ENCODE data around the gene CDH13.
A peak's percentile ranks its signal among the peaks of the same experiment; 100 is the strongest.

Gene CDH13

DNA sequence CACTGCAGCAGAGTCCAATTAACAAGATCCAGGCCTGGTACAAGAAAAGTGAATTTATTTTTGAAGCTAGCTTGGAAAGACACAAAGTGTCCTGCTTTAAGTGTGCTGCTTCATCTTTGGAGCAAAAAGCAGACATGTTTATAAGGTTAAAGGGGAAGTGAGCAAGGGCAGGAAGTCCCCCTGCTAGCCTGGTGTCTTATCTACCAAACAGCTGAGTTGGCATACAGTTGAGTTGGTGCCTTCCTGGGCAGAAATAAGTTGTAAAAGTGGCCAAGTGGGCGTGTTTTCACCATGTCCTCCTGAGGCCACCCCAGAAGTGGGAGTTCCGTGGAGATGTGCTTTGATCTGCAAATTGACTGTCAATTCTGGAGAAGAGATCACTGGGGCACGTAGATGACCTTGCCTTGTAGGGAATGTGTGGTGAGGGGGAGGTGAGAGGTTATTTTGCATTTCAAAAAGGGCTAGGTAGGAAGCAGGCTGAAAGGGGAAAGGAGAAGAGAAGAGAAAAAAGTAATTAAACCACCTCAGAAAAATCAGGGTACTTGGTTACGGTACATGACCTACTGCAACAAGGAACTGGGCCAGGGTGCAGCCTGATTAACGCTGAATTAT, 1142.7 kb downstream of the CDH13 start:
- DNase-seq (ENCODE audit: low read depth), result no peak
- TF ChIP-seq, protein P1, sequence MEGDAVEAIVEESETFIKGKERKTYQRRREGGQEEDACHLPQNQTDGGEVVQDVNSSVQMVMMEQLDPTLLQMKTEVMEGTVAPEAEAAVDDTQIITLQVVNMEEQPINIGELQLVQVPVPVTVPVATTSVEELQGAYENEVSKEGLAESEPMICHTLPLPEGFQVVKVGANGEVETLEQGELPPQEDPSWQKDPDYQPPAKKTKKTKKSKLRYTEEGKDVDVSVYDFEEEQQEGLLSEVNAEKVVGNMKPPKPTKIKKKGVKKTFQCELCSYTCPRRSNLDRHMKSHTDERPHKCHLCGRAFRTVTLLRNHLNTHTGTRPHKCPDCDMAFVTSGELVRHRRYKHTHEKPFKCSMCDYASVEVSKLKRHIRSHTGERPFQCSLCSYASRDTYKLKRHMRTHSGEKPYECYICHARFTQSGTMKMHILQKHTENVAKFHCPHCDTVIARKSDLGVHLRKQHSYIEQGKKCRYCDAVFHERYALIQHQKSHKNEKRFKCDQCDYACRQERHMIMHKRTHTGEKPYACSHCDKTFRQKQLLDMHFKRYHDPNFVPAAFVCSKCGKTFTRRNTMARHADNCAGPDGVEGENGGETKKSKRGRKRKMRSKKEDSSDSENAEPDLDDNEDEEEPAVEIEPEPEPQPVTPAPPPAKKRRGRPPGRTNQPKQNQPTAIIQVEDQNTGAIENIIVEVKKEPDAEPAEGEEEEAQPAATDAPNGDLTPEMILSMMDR (IDR thresholded peaks at IDR 0.05; ENCODE audit: low read length, missing control alignments), result no peak

DNA sequence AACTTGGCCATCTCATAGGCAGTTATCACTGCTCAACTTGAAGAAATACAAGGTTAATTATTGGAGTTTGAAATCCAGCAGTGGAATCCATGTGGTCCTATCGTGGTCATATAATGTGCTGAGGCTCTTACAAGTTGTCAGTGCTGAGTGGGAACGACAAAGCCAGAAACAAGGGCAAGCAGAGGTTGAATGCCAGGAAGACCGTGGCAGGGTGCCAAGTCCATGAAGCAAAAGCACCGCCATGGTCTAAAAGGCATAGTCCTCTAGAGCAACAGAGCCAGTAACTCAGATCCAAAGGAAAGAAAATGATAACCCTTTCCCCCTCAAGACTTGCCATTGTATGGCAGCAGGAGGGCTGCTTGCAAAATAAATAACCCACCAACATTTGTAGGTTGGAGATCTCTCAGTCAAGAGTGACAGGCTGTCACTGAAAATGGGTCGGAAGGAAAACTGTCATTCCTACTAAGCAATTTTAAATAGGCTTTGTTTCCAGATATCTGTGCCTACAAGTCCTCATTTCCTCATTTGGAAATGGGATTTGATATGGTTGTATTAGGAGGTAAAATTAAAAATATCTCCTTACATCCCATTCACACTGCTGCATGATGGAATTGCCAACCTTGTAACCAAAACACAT, 1144.7 kb downstream of the CDH13 start:
- DNase-seq (ENCODE audit: low read depth), result peak; percentile 6
- H3K4me3 ChIP-seq (replicated peaks; ENCODE audit: low read depth, low read length), result no peak overlapping the region
- TF ChIP-seq, protein P1 (IDR thresholded peaks at IDR 0.05; ENCODE audit: low read length, missing control alignments), result no peak

More for the DNA sequence above, 1142.7 kb downstream of the CDH13 start:
- H3K4me3 ChIP-seq (replicated peaks; ENCODE audit: low read depth, low read length), result no peak overlapping the region

GRCh38 chr16:83772806-83773205, 1146.0 kb downstream of the CDH13 start:
- DNase-seq (ENCODE audit: low read depth), result no peak
- H3K4me3 ChIP-seq (replicated peaks; ENCODE audit: low read depth, low read length), result no peak overlapping the region
- TF ChIP-seq, protein P1 (IDR thresholded peaks at IDR 0.05; ENCODE audit: low read length, missing control alignments), result no peak

DNA sequence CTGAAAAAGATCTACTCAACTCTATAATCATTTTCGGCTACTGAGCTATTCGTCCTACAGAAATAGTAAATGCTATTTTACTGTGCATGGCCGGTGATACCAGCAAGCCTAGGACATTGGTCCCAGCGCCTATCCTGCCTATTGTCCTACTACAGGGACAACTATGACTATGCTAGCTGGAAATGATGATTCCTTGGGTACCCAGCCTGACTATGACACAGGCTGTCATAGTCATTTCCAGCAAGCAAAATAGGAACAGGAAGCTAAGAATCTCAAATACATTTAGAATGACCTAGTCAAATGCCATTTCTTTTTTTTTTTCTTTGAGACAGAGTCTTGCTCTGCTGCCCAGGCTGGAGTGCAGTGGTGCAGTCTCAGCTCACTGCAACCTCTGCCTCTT, 1147.3 kb downstream of the CDH13 start:
- TF ChIP-seq, protein P1 (IDR thresholded peaks at IDR 0.05; ENCODE audit: low read length, missing control alignments), result no peak
- no peak for DNase-seq (ENCODE audit: low read depth)
- no peak overlapping the region for H3K4me3 ChIP-seq (replicated peaks; ENCODE audit: low read depth, low read length)

DNA sequence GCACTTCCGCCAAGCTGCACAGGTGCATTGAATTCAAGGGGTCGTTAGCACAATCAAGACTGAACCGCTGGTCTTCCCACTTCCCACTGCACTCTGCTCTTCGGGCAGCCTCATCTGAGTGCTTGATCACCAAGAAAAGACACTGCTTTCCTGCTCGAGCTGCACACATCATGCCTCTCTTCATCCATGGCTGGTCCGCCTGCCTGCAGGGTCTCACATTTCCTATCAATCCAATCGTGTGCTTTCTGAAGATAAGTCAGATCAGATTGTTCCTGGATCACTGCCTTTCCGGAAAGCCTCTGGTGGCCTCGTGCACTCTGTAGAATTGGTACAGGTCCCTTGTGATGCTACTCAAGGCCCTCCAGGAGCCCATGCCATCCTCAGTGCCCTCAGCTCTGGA, 1150.2 kb downstream of the CDH13 start:
- TF ChIP-seq, protein P1 (IDR thresholded peaks at IDR 0.05; ENCODE audit: low read length, missing control alignments), result no peak
- H3K4me3 ChIP-seq (replicated peaks; ENCODE audit: low read depth, low read length), result no peak overlapping the region
- no peak for DNase-seq (ENCODE audit: low read depth)

- H3K4me3 ChIP-seq (replicated peaks; ENCODE audit: low read depth, low read length), result no peak overlapping the region
- DNase-seq (ENCODE audit: low read depth), result peak; percentile 45
- TF ChIP-seq, protein P1 (IDR thresholded peaks at IDR 0.05; ENCODE audit: low read length, missing control alignments), result no peak
These were observed 1153.1 kb downstream of the CDH13 start for GRCh38 chr16:83779886-83780285.

- TF ChIP-seq, protein P1 (IDR thresholded peaks at IDR 0.05; ENCODE audit: low read length, missing control alignments), result no peak
- H3K4me3 ChIP-seq (replicated peaks; ENCODE audit: low read depth, low read length), result no peak overlapping the region
- DNase-seq (ENCODE audit: low read depth), result no peak
These were observed 1158.7 kb downstream of the CDH13 start for GRCh38 chr16:83785455-83785854.

All from fibroblast of pulmonary artery (primary cell).